ENCODE measurements around the gene HOXA11.

- TF ChIP-seq, protein P1, sequence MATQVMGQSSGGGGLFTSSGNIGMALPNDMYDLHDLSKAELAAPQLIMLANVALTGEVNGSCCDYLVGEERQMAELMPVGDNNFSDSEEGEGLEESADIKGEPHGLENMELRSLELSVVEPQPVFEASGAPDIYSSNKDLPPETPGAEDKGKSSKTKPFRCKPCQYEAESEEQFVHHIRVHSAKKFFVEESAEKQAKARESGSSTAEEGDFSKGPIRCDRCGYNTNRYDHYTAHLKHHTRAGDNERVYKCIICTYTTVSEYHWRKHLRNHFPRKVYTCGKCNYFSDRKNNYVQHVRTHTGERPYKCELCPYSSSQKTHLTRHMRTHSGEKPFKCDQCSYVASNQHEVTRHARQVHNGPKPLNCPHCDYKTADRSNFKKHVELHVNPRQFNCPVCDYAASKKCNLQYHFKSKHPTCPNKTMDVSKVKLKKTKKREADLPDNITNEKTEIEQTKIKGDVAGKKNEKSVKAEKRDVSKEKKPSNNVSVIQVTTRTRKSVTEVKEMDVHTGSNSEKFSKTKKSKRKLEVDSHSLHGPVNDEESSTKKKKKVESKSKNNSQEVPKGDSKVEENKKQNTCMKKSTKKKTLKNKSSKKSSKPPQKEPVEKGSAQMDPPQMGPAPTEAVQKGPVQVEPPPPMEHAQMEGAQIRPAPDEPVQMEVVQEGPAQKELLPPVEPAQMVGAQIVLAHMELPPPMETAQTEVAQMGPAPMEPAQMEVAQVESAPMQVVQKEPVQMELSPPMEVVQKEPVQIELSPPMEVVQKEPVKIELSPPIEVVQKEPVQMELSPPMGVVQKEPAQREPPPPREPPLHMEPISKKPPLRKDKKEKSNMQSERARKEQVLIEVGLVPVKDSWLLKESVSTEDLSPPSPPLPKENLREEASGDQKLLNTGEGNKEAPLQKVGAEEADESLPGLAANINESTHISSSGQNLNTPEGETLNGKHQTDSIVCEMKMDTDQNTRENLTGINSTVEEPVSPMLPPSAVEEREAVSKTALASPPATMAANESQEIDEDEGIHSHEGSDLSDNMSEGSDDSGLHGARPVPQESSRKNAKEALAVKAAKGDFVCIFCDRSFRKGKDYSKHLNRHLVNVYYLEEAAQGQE (IDR thresholded peaks at IDR 0.05; ENCODE audit: insufficient read depth in 1 of 2, low read depth in 2 of 2, low read length in 2 of 2) = no peak
- no peak for TF ChIP-seq POLR2AphosphoS5 (IDR thresholded peaks at IDR 0.05; ENCODE audit: low read depth, low read length)
- TF ChIP-seq TAF1 (IDR thresholded peaks at IDR 0.05; ENCODE audit: borderline replicate concordance, insufficient read depth, low read length) = no peak
- TF ChIP-seq SIN3A (IDR thresholded peaks at IDR 0.05; ENCODE audit: borderline replicate concordance, insufficient read depth, low read length) = no peak
- no peak for TF ChIP-seq FOXP2 (optimal IDR thresholded peaks at IDR 0.05; ENCODE audit: borderline replicate concordance, extremely low read depth, extremely low read length, insufficient read depth)
These were observed 14.1 kb upstream of the HOXA11 start for GRCh38 chr7:27198871-27199801.

All from PFSK-1 (cell line).